T-helper 1 cell (primary cell): ENCODE measurements around the gene DCDC2.
"Not testable (repeated sequence)": the region's sequence is repeated elsewhere in the genome, so short reads cannot be mapped to it uniquely, and the experiment has no call there.

Experiments
- DNase-seq, 5 donors: peaks; one replicate each; pipeline ENCODE4 v3.0.0-alpha.2; 2012 to 2020

DCDC2 gene

GRCh38 chr6:24378473-24379097 is 20.7 kb upstream of the DCDC2 start:
- no peak for DNase-seq

GRCh38 chr6:24376871-24377270 is 19.0 kb upstream of the DCDC2 start:
- no peak for DNase-seq

- DNase-seq: no peak
Measured at GRCh38 chr6:24374612-24375011, 16.8 kb upstream of the DCDC2 start.

GRCh38 chr6:24365103-24365633 is 7.3 kb upstream of the DCDC2 start:
- DNase-seq: not testable (repeated sequence)

GRCh38 chr6:24362363-24362762 is 4.5 kb upstream of the DCDC2 start:
- DNase-seq: not testable (repeated sequence)

GRCh38 chr6:24359640-24360454 is 2.0 kb upstream of the DCDC2 start:
- peak; percentile 46 to 80 (median 63) for DNase-seq

- no peak for DNase-seq
Measured at GRCh38 chr6:24358219-24358821, 461 bp upstream of the DCDC2 start.

GRCh38 chr6:24356310-24356973 is 1.4 kb downstream of the DCDC2 start:
- no peak for DNase-seq

- DNase-seq: no peak
Measured at GRCh38 chr6:24355393-24355792, 2.5 kb downstream of the DCDC2 start.

- DNase-seq: no peak
Measured at GRCh38 chr6:24353861-24354260, 4.0 kb downstream of the DCDC2 start.

- no peak for DNase-seq
Measured at GRCh38 chr6:24352434-24352833, 5.4 kb downstream of the DCDC2 start.

GRCh38 chr6:24344976-24345375 is 12.9 kb downstream of the DCDC2 start:
- DNase-seq: no peak

- no peak for DNase-seq
Measured at GRCh38 chr6:24340998-24341938, 16.6 kb downstream of the DCDC2 start.

GRCh38 chr6:24339932-24340331 is 17.9 kb downstream of the DCDC2 start:
- no peak for DNase-seq

GRCh38 chr6:24334285-24334684 is 23.6 kb downstream of the DCDC2 start:
- DNase-seq: no peak

- DNase-seq: no peak
Measured at GRCh38 chr6:24332317-24332716, 25.5 kb downstream of the DCDC2 start.

- no peak for DNase-seq
Measured at GRCh38 chr6:24330137-24330732, 27.6 kb downstream of the DCDC2 start.

- no peak for DNase-seq
Measured at GRCh38 chr6:24329451-24329850, 28.4 kb downstream of the DCDC2 start.

GRCh38 chr6:24329022-24329421 is 28.8 kb downstream of the DCDC2 start:
- no peak for DNase-seq

- no peak for DNase-seq
Measured at GRCh38 chr6:24327756-24328155, 30.1 kb downstream of the DCDC2 start.

- no peak for DNase-seq
Measured at GRCh38 chr6:24325978-24326377, 31.9 kb downstream of the DCDC2 start.

GRCh38 chr6:24324617-24325016 is 33.2 kb downstream of the DCDC2 start:
- DNase-seq: no peak
